D721Med (cell line): ENCODE measurements around the gene THOC1.

Experiments used
- DNase-seq: peaks from one replicate; pipeline ENCODE4 v3.0.0; 2011; ENCODE audit warnings: low spot score; ENCODE audit not compliant: insufficient read length
- FAIRE-seq: peaks from 2 replicates; lab custom pipeline; 2011; peaks lifted over from hg19 to GRCh38; lab: Jason Lieb, UNC
- TF ChIP-seq, protein P1 (sequence below): IDR thresholded peaks from 2 replicates; pipeline ENCODE4 v1.5.1; 2012; ENCODE audit warnings: mild to moderate bottlenecking, control low read depth; ENCODE audit not compliant: insufficient read depth; ENCODE audit errors: missing control alignments

The THOC1 gene

DNA sequence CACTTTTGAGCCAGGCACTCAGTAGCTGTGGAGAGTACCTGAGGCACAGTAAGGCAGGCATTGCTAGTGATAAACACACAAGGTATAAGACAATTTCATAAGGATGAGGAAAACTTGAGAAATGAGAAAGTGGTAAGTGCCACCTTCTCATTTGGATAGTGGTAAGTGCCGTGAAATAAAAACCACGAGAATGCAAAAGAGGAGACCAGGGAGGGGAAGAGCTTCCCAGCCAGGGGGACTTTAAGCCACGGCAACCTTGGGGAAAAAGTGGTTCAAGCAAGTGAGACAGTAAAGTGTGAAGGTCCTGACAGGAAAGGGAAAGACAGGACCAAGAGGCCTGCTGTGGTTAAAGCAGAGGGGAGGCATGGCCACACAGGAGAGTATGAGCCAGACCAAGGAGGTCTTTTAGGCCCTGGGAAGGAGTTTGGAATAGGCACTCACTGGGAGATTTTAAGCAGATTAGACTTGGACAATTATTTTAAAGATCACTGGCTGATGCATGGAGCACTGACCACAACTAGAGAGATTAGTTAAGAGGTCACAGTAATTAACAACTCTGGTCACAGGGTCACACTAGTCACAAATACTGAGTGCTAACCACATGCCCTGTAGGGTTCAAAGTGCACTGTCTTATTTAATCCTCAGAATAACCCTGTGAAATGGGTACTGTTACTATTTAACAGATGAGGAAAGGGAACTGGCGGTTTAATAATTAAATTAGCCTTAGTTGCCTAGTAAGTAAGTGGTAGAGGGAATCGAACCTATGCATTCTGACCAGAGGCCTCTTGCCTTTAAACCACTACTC is 50.1 kb downstream of the THOC1 start:
- DNase-seq (no peak), FAIRE-seq (peak; percentile 29)
- TF ChIP-seq, protein P1, sequence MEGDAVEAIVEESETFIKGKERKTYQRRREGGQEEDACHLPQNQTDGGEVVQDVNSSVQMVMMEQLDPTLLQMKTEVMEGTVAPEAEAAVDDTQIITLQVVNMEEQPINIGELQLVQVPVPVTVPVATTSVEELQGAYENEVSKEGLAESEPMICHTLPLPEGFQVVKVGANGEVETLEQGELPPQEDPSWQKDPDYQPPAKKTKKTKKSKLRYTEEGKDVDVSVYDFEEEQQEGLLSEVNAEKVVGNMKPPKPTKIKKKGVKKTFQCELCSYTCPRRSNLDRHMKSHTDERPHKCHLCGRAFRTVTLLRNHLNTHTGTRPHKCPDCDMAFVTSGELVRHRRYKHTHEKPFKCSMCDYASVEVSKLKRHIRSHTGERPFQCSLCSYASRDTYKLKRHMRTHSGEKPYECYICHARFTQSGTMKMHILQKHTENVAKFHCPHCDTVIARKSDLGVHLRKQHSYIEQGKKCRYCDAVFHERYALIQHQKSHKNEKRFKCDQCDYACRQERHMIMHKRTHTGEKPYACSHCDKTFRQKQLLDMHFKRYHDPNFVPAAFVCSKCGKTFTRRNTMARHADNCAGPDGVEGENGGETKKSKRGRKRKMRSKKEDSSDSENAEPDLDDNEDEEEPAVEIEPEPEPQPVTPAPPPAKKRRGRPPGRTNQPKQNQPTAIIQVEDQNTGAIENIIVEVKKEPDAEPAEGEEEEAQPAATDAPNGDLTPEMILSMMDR: no peak

DNA sequence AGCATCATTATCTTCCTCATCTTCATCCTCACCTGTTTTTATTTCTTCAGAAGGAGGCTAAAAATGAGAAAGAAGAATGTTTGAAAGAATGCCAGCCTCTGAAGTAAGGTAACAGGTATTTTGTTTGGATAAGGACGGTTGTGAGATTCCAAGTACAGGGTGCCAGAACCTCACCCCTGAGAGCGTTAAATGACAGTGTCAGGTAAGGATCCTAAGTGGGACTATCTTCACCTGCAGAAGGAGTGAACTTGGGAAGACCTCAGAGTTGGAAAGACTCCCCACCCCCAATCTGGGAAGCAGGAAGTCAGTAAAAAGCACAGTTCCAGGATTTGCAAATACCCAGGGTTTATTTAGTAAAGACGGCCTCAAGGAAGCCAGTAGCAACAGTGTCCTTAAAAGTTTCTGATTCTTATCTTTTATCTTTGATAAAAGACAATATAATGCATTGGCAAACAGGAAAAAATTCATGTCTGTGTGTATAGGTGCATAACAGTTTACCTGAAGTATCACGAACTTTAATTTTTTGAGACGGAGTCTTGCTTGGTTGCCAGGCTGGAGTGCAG is 52.3 kb downstream of the THOC1 start:
- TF ChIP-seq, protein P1: no peak
- FAIRE-seq (no peak), DNase-seq (no peak)

DNA sequence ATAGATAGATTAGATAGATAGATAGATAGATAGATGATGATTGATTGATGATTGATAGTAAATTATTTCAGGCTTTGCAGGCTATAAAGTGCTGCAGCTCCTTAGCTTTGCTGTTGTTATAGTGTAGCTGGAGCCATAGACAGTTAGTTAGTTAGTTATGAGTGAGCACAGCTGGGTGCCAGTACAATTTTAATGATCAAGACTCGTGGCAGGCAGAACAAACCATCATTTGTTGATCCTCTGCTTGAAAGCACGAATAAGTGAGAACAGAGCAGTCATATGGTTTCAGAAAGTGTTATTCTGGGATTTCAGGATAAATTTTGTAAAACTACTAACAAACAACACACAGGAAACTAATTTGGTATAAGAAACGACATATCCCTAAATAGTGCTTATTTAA is 53.9 kb downstream of the THOC1 start:
- FAIRE-seq: peak; percentile 38
- DNase-seq: no peak
- TF ChIP-seq, protein P1: no peak

DNA sequence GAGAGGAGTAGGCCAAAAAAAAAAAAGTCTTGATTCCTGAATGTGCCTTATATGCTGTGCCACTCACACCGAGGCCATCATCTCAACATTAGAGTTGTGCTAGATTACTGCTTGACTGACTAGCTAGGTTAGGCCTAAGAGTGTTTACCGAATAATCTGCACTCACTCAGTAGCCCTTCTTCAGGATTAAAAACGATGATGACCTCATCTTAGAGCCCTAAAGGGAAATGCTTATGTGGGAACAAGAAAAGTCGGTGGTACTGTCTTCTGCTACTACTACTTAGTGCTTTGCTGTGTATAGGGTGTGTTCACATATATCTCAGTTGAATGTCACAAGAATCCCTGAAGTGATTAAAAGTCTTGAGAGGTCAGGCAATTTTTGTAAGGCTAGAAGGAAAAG is 54.3 kb downstream of the THOC1 start:
- TF ChIP-seq, protein P1: no peak
- FAIRE-seq (peak; percentile 92), DNase-seq (no peak)

DNA sequence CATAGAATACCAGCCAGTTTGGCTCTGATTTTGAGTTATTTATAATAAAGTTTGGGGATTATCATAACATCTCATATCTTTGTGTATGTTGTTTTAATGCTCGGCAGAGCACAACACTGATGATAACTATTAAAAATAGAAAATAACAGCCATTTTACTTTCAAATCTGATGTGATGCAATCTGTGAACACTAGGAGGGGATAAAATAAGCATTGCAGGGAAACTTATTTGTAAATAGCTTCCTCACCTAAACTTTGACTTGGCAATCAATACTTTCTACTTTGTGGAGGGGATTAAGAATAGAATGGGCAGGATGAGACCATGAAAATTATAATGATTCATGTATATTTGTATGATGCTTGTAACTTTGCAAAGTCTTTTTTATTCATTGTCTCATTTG is 55.1 kb downstream of the THOC1 start:
- peak; percentile 71 for FAIRE-seq
- TF ChIP-seq, protein P1: no peak
- no peak for DNase-seq

DNA sequence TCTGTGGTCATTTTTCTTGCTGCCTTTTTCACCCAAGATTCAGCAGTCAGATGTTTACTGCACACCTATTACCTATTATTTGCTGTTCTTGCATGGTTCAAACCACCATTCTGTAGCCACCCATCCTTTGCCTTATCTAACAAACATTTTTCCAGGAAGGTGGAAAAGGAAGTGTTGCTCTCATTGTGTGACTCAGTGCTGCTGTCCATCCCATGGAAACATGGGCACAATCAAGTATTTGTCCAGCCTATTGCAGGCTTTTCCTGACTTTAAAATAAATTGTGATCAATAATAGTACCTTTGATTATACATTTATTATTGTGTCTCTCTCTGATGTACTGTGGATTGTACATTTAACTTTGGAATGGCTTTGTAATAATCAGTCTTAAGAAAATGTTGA is 56.3 kb downstream of the THOC1 start:
- peak; percentile 44 for FAIRE-seq
- TF ChIP-seq, protein P1: no peak
- no peak for DNase-seq

DNA sequence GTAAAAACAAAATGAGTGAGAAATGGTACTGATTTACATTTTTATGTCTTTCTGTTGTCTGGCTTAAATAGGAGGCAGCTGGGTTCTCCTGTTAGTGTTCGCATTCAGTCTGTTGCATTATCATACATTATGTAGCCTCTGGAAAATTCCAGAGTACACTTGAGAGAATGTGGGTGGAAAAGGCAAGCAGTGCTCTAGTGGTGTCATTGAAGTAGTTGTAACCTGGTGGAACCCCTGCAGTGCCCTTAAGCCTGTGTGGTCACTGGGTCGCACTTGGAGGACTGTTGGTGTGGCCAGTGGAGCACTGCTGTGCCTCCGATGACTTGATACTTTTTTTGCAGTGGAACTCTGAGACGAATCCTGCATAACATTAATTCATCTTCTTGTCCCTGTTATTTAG is 57.1 kb downstream of the THOC1 start:
- FAIRE-seq (no peak), DNase-seq (no peak)
- TF ChIP-seq, protein P1: no peak
